KMS-11 (cell line): ENCODE measurements around the gene RGS7.

Source experiments
- H2AFZ ChIP-seq: fragments of 200-600 bp; sonication (generic); 2 replicates; pipeline ENCODE4 v1.6.1; 2016; ENCODE audit warnings: antibody characterized with exemption, mixed run types, low read depth
- H3K27ac ChIP-seq: fragments of 200-600 bp; sonication (generic); 2 replicates; pipeline ENCODE4 v1.6.1; 2016; ENCODE audit warnings: mild to moderate bottlenecking, mixed run types
- H3K27me3 ChIP-seq: fragments of 200-600 bp; sonication (generic); 2 replicates; pipeline ENCODE4 v1.6.1; 2017; ENCODE audit warnings: mild to moderate bottlenecking, low read depth, mixed run types, moderate library complexity; ENCODE audit not compliant: insufficient read depth
- H3K36me3 ChIP-seq: fragments of 200-600 bp; sonication (generic); 2 replicates; pipeline ENCODE4 v1.6.1; 2017; ENCODE audit warnings: mild to moderate bottlenecking, mixed run types; ENCODE audit not compliant: insufficient read depth
- H3K4me1 ChIP-seq: fragments of 200-600 bp; sonication (generic); 2 replicates; pipeline ENCODE4 v1.6.1; 2016; ENCODE audit warnings: mild to moderate bottlenecking, low read depth, mixed run types; ENCODE audit not compliant: poor library complexity, severe bottlenecking
- H3K4me2 ChIP-seq: fragments of 200-600 bp; sonication (generic); 2 replicates; pipeline ENCODE4 v1.7.0; 2016; ENCODE audit warnings: mild to moderate bottlenecking, mixed run types
- H3K4me3 ChIP-seq: fragments of 200-600 bp; sonication (generic); IDR thresholded peaks from 2 replicates; pipeline ENCODE4 v1.6.1; 2017; ENCODE audit warnings: low read depth, low read length, mixed read lengths; ENCODE audit not compliant: insufficient read depth
- H3K79me2 ChIP-seq: fragments of 200-600 bp; sonication (generic); 2 replicates; pipeline ENCODE4 v1.6.1; 2016; ENCODE audit warnings: low read depth, mixed run types; ENCODE audit not compliant: insufficient read depth
- H3K9ac ChIP-seq: fragments of 200-600 bp; sonication (generic); 2 replicates; pipeline ENCODE4 v1.6.1; 2016; ENCODE audit warnings: mild to moderate bottlenecking, mixed run types
- H4K20me1 ChIP-seq: fragments of 200-600 bp; sonication (generic); 2 replicates; pipeline ENCODE4 v1.6.1; 2016; ENCODE audit warnings: mild to moderate bottlenecking, mixed run types; ENCODE audit not compliant: insufficient read depth
- CTCF ChIP-seq: fragments of 200-600 bp; sonication (generic); conservative IDR thresholded peaks from 2 replicates; pipeline ENCODE4 v1.6.1; 2017; ENCODE audit warnings: low read depth, mild to moderate bottlenecking, antibody characterized with exemption, low read length, moderate library complexity, mixed read lengths

RGS7 gene

GRCh38 chr1:240917976-240918375, 439.0 kb downstream of the RGS7 start:
- Histone ChIP-seq H3K9ac (no peak overlapping the region), H2AFZ (no peak overlapping the region), H3K27ac (no peak overlapping the region), H3K79me2 (no peaks in the 10 kb centered on the region), H4K20me1 (no peaks in the 10 kb centered on the region), H3K36me3 (no peaks in the 10 kb centered on the region), H3K27me3 (no peaks in the 10 kb centered on the region), H3K4me1 (no peaks in the 10 kb centered on the region), H3K4me3 (no peak overlapping the region), H3K4me2 (no peak overlapping the region)
- TF ChIP-seq CTCF, result no peak

GRCh38 chr1:240914506-240914905, 442.5 kb downstream of the RGS7 start:
- Histone ChIP-seq H4K20me1 (no peaks in the 10 kb centered on the region), H2AFZ (no peak overlapping the region), H3K27me3 (no peaks in the 10 kb centered on the region), H3K36me3 (no peaks in the 10 kb centered on the region), H3K79me2 (no peaks in the 10 kb centered on the region), H3K4me1 (no peaks in the 10 kb centered on the region), H3K4me3 (no peak overlapping the region), H3K9ac (no peak overlapping the region), H3K27ac (no peak overlapping the region), H3K4me2 (no peak overlapping the region)
- no peak for TF ChIP-seq CTCF

GRCh38 chr1:240912821-240913220, 444.2 kb downstream of the RGS7 start:
- H3K27ac ChIP-seq, result no peak overlapping the region
- H4K20me1 ChIP-seq, result no peaks in the 10 kb centered on the region
- no peak for TF ChIP-seq CTCF
- no peaks in the 10 kb centered on the region for H3K79me2 ChIP-seq
- no peaks in the 10 kb centered on the region for H3K4me1 ChIP-seq
- no peaks in the 10 kb centered on the region for H3K36me3 ChIP-seq
- no peak overlapping the region for H3K4me2 ChIP-seq
- H3K9ac ChIP-seq, result no peak overlapping the region
- H3K27me3 ChIP-seq, result no peaks in the 10 kb centered on the region
- no peak overlapping the region for H3K4me3 ChIP-seq
- H2AFZ ChIP-seq, result no peak overlapping the region

GRCh38 chr1:240909701-240910457, 447.1 kb downstream of the RGS7 start:
- Histone ChIP-seq H4K20me1 (no peaks in the 10 kb centered on the region), H3K79me2 (no peaks in the 10 kb centered on the region), H3K4me2 (no peak overlapping the region), H2AFZ (no peak overlapping the region), H3K4me3 (no peak overlapping the region), H3K27me3 (no peaks in the 10 kb centered on the region), H3K9ac (no peak overlapping the region), H3K27ac (no peak overlapping the region), H3K36me3 (no peaks in the 10 kb centered on the region), H3K4me1 (no peaks in the 10 kb centered on the region)
- no peak for TF ChIP-seq CTCF
